Measurements from ENCODE around the gene FARS2.

The FARS2 gene

GRCh38 chr6:5811997-5812396 is 550.7 kb downstream of the FARS2 start:
- no peak for DNase-seq (ENCODE audit: extremely low read depth, insufficient read length)
- Histone ChIP-seq H3K27me3 (replicated peaks; ENCODE audit: control insufficient read depth, insufficient read depth, low read length) (no peaks in the 10 kb centered on the region; the same call in 1 of the 2 replicates), H3K36me3 (ENCODE audit: control insufficient read depth, insufficient read depth, low read length) (no peaks in the 10 kb centered on the region), H3K4me3 (replicated peaks; ENCODE audit: low read depth, low read length) (no peak overlapping the region)
- TF ChIP-seq CTCF (IDR thresholded peaks at IDR 0.05; ENCODE audit: insufficient read depth, low read length, poor library complexity, severe bottlenecking) = no peak

GRCh38 chr6:5813625-5814027 is 552.3 kb downstream of the FARS2 start:
- DNase-seq (ENCODE audit: extremely low read depth, insufficient read length) = no peak
- Histone ChIP-seq H3K27me3 (replicated peaks; ENCODE audit: control insufficient read depth, insufficient read depth, low read length) (no peaks in the 10 kb centered on the region; the same call in 1 of the 2 replicates), H3K4me3 (replicated peaks; ENCODE audit: low read depth, low read length) (no peak overlapping the region), H3K36me3 (ENCODE audit: control insufficient read depth, insufficient read depth, low read length) (no peaks in the 10 kb centered on the region)
- peak; percentile 11 for TF ChIP-seq CTCF (IDR thresholded peaks at IDR 0.05; ENCODE audit: insufficient read depth, low read length, poor library complexity, severe bottlenecking)

GRCh38 chr6:5814116-5814515 is 552.8 kb downstream of the FARS2 start:
- Histone ChIP-seq H3K4me3 (replicated peaks; ENCODE audit: low read depth, low read length) (no peak overlapping the region), H3K36me3 (ENCODE audit: control insufficient read depth, insufficient read depth, low read length) (no peaks in the 10 kb centered on the region), H3K27me3 (replicated peaks; ENCODE audit: control insufficient read depth, insufficient read depth, low read length) (no peaks in the 10 kb centered on the region; the same call in 1 of the 2 replicates)
- DNase-seq (ENCODE audit: extremely low read depth, insufficient read length) = no peak
- TF ChIP-seq CTCF (IDR thresholded peaks at IDR 0.05; ENCODE audit: insufficient read depth, low read length, poor library complexity, severe bottlenecking) = no peak

GRCh38 chr6:5814901-5815300 is 553.6 kb downstream of the FARS2 start:
- Histone ChIP-seq H3K36me3 (ENCODE audit: control insufficient read depth, insufficient read depth, low read length) (no peaks in the 10 kb centered on the region), H3K27me3 (replicated peaks; ENCODE audit: control insufficient read depth, insufficient read depth, low read length) (no peaks in the 10 kb centered on the region; the same call in 1 of the 2 replicates), H3K4me3 (replicated peaks; ENCODE audit: low read depth, low read length) (no peak overlapping the region)
- TF ChIP-seq CTCF (IDR thresholded peaks at IDR 0.05; ENCODE audit: insufficient read depth, low read length, poor library complexity, severe bottlenecking) = no peak
- DNase-seq (ENCODE audit: extremely low read depth, insufficient read length) = no peak

- no peak for TF ChIP-seq CTCF (IDR thresholded peaks at IDR 0.05; ENCODE audit: insufficient read depth, low read length, poor library complexity, severe bottlenecking)
- Histone ChIP-seq H3K27me3 (replicated peaks; ENCODE audit: control insufficient read depth, insufficient read depth, low read length) (no peaks in the 10 kb centered on the region; the same call in 1 of the 2 replicates), H3K36me3 (ENCODE audit: control insufficient read depth, insufficient read depth, low read length) (no peaks in the 10 kb centered on the region), H3K4me3 (replicated peaks; ENCODE audit: low read depth, low read length) (no peak overlapping the region)
- DNase-seq (ENCODE audit: extremely low read depth, insufficient read length) = no peak
These were observed 556.6 kb downstream of the FARS2 start for GRCh38 chr6:5817869-5818268.

- H3K36me3 ChIP-seq (ENCODE audit: control insufficient read depth, insufficient read depth, low read length) = no peaks in the 10 kb centered on the region
- TF ChIP-seq CTCF (IDR thresholded peaks at IDR 0.05; ENCODE audit: insufficient read depth, low read length, poor library complexity, severe bottlenecking) = no peak
- no peaks in the 10 kb centered on the region; the same call in 1 of the 2 replicates for H3K27me3 ChIP-seq (replicated peaks; ENCODE audit: control insufficient read depth, insufficient read depth, low read length)
- H3K4me3 ChIP-seq (replicated peaks; ENCODE audit: low read depth, low read length) = no peak overlapping the region
- DNase-seq (ENCODE audit: extremely low read depth, insufficient read length) = no peak
These were observed 557.6 kb downstream of the FARS2 start for GRCh38 chr6:5818959-5819358.
